ENCODE results near the gene AGK. TPM values are rescaled to one million over a fixed set of nuclear protein-coding genes. Genes with fewer than 3 reads are reported as not detected.
"Not testable (repeated sequence)": the region's sequence is repeated elsewhere in the genome, so short reads cannot be mapped to it uniquely, and the experiment has no call there.

Gene AGK
- total RNA-seq, 1 donor from 2014 or later, result 15.3 TPM

- no peak for DNase-seq (ENCODE audit: low read depth in 2 of 2)
Measured at GRCh38 chr7:141557360-141557759, 6.2 kb downstream of the AGK start.

GRCh38 chr7:141557831-141558531, 6.8 kb downstream of the AGK start:
- DNase-seq (ENCODE audit: low read depth in 2 of 2), result peak; percentile 16 to 32

GRCh38 chr7:141558544-141559183, 7.5 kb downstream of the AGK start:
- DNase-seq (ENCODE audit: low read depth in 2 of 2), result peak; percentile 21 to 79

GRCh38 chr7:141559961-141560360, 8.8 kb downstream of the AGK start:
- no peak for DNase-seq (ENCODE audit: low read depth in 2 of 2)

- no peak for DNase-seq (ENCODE audit: low read depth in 2 of 2)
Measured at GRCh38 chr7:141562036-141562435, 10.8 kb downstream of the AGK start.

- no peak for DNase-seq (ENCODE audit: low read depth in 2 of 2)
Measured at GRCh38 chr7:141562543-141562942, 11.3 kb downstream of the AGK start.

- DNase-seq (ENCODE audit: low read depth in 2 of 2), result no peak
Measured at GRCh38 chr7:141562972-141563371, 11.8 kb downstream of the AGK start.

- peak in 1 of 2 donors; percentile 12 for DNase-seq (ENCODE audit: low read depth in 2 of 2)
Measured at GRCh38 chr7:141563956-141564623, 12.9 kb downstream of the AGK start.

GRCh38 chr7:141567432-141567831, 16.2 kb downstream of the AGK start:
- no peak for DNase-seq (ENCODE audit: low read depth in 2 of 2)

- no peak for DNase-seq (ENCODE audit: low read depth in 2 of 2)
Measured at GRCh38 chr7:141568227-141568626, 17.0 kb downstream of the AGK start.

- DNase-seq (ENCODE audit: low read depth in 2 of 2), result no peak
Measured at GRCh38 chr7:141571059-141571458, 19.8 kb downstream of the AGK start.

- no peak for DNase-seq (ENCODE audit: low read depth in 2 of 2)
Measured at GRCh38 chr7:141572175-141572574, 21.0 kb downstream of the AGK start.

GRCh38 chr7:141573511-141573910, 22.3 kb downstream of the AGK start:
- DNase-seq (ENCODE audit: low read depth in 2 of 2), result no peak

GRCh38 chr7:141575164-141575563, 24.0 kb downstream of the AGK start:
- no peak for DNase-seq (ENCODE audit: low read depth in 2 of 2)

GRCh38 chr7:141575654-141576448, 24.6 kb downstream of the AGK start:
- DNase-seq (ENCODE audit: low read depth in 2 of 2), result no peak

GRCh38 chr7:141577043-141577839, 26.0 kb downstream of the AGK start:
- DNase-seq (ENCODE audit: low read depth in 2 of 2), result no peak

GRCh38 chr7:141579953-141580352, 28.7 kb downstream of the AGK start:
- not testable (repeated sequence) for DNase-seq (ENCODE audit: low read depth in 2 of 2)

- DNase-seq (ENCODE audit: low read depth in 2 of 2), result not testable (repeated sequence)
Measured at GRCh38 chr7:141582063-141582462, 30.9 kb downstream of the AGK start.

GRCh38 chr7:141584935-141585334, 33.7 kb downstream of the AGK start:
- DNase-seq (ENCODE audit: low read depth in 2 of 2), result no peak

GRCh38 chr7:141585592-141586510, 34.6 kb downstream of the AGK start:
- peak in 1 of 2 donors; percentile 47 for DNase-seq (ENCODE audit: low read depth in 2 of 2)

Measured in lung microvascular endothelial cell (primary cell).